ENCODE data around the gene SGIP1. TPM values are rescaled to one million over a fixed set of nuclear protein-coding genes. Genes with fewer than 3 reads are reported as not detected.

SGIP1 gene
- total RNA-seq, 1 experiment from 2014 or later = not detected

DNA sequence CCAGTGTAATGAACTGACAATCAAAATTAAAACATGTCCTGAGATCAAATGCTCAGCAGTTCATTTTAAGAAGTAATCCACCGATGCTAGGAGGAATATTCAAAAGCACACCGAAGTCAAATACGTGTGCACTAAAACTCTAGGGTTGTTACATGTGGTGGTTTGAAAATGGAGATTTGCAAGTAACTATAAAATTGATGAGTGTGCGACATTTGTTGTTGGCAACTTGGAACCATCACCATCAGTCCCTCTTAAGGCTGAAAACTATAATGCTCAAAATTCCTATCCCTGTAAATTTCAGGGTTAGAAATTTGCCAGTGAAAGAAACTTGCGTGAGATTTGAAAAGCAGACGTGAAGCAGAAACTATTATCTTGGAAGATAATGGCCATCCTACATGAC, 13.3 kb upstream of the SGIP1 start:
- intact Hi-C loops (cut with micrococcal nuclease; ENCODE audit: unreplicated experiment) = loop anchor here (10.0 kb wide), 1 partner anchor 204 kb away; no protein-coding TSS in a partner anchor

DNA sequence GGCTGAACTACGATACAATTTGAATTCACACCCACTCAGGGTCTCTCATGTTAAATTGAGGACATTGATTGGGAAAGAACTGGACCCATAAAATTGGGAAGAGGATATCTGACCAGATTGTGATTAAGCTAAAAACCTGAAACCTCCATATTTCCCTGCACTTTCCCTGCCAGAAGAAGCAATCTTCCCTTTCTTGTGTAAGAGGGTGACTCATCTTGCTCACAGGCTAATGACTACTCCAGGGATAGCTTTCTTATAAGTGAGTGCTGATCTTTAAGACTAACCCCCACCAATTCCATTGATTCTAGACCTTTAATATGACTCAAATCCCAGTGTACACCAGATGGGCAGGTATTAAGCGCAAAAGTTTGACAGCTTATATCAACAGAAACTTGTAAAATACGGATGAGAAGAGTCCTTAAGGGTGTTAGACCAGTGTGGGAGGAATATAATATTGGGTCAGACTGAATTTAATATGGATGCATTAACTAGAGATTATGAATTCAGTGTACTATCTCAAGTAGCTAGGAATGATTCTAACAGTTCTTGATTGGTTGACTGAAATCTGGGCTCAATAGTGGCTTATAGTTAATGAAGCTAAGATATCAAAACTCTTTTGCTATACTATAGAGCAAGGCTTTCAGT, 12.1 kb upstream of the SGIP1 start:
- Histone ChIP-seq H3K4me1 (peaks cover 15% of the 10 kb centered on the region), H3K27me3 (replicated peaks; ENCODE audit: control insufficient read depth, insufficient read depth, low read length) (no peaks in the 10 kb centered on the region), H3K9me3 (no peaks in the 10 kb centered on the region), H3K36me3 (ENCODE audit: control insufficient read depth, insufficient read depth, low read length) (no peaks in the 10 kb centered on the region), H3K4me3 (ENCODE audit: low read depth, low read length) (no peak overlapping the region)
- intact Hi-C loops (cut with micrococcal nuclease; ENCODE audit: unreplicated experiment) = loop anchor here (10.0 kb wide), 1 partner anchor 203 kb away; no protein-coding TSS in a partner anchor
- POLR2A ChIA-PET = no interaction called here
- Mint-ChIP-seq H3K9me3 (ENCODE audit: unreplicated experiment) (no peaks in the 10 kb centered on the region), H3K27me3 (ENCODE audit: insufficient read depth, unreplicated experiment) (no peaks in the 10 kb centered on the region), H3K36me3 (ENCODE audit: insufficient read depth, unreplicated experiment) (no peaks in the 10 kb centered on the region), H3K4me3 (ENCODE audit: unreplicated experiment) (no peak overlapping the region), H3K27ac (ENCODE audit: unreplicated experiment) (no peak overlapping the region), H3K4me1 (ENCODE audit: low read depth, unreplicated experiment) (no peaks in the 10 kb centered on the region)
- no peak for DNase-seq
- BruUV-seq (replicated peaks) = no TSS peak
- TF ChIP-seq, protein P1, sequence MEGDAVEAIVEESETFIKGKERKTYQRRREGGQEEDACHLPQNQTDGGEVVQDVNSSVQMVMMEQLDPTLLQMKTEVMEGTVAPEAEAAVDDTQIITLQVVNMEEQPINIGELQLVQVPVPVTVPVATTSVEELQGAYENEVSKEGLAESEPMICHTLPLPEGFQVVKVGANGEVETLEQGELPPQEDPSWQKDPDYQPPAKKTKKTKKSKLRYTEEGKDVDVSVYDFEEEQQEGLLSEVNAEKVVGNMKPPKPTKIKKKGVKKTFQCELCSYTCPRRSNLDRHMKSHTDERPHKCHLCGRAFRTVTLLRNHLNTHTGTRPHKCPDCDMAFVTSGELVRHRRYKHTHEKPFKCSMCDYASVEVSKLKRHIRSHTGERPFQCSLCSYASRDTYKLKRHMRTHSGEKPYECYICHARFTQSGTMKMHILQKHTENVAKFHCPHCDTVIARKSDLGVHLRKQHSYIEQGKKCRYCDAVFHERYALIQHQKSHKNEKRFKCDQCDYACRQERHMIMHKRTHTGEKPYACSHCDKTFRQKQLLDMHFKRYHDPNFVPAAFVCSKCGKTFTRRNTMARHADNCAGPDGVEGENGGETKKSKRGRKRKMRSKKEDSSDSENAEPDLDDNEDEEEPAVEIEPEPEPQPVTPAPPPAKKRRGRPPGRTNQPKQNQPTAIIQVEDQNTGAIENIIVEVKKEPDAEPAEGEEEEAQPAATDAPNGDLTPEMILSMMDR (IDR thresholded peaks at IDR 0.05; ENCODE audit: insufficient read depth in 1 of 2, low read depth in 1 of 2, low read length in 1 of 2, severe bottlenecking in 1 of 2, unreplicated experiment in 1 of 2) = no peak
- CTCF ChIA-PET = no interaction called here

More for the DNA sequence above, 13.3 kb upstream of the SGIP1 start:
- Mint-ChIP-seq H3K27me3 (ENCODE audit: insufficient read depth, unreplicated experiment) (no peaks in the 10 kb centered on the region), H3K9me3 (ENCODE audit: unreplicated experiment) (no peaks in the 10 kb centered on the region), H3K4me3 (ENCODE audit: unreplicated experiment) (no peak overlapping the region), H3K36me3 (ENCODE audit: insufficient read depth, unreplicated experiment) (no peaks in the 10 kb centered on the region), H3K27ac (ENCODE audit: unreplicated experiment) (no peak overlapping the region), H3K4me1 (ENCODE audit: low read depth, unreplicated experiment) (no peaks in the 10 kb centered on the region)
- H3K27me3 ChIP-seq (replicated peaks; ENCODE audit: control insufficient read depth, insufficient read depth, low read length) = no peaks in the 10 kb centered on the region
- DNase-seq = no peak
- peaks cover 15% of the 10 kb centered on the region for H3K4me1 ChIP-seq
- ChIA-PET POLR2A (no interaction called here), CTCF (no interaction called here)
- no peak overlapping the region for H3K4me3 ChIP-seq (ENCODE audit: low read depth, low read length)
- no peaks in the 10 kb centered on the region for H3K9me3 ChIP-seq
- no peaks in the 10 kb centered on the region for H3K36me3 ChIP-seq (ENCODE audit: control insufficient read depth, insufficient read depth, low read length)
- BruUV-seq (replicated peaks) = no TSS peak
- TF ChIP-seq, protein P1 (IDR thresholded peaks at IDR 0.05; ENCODE audit: insufficient read depth in 1 of 2, low read depth in 1 of 2, low read length in 1 of 2, severe bottlenecking in 1 of 2, unreplicated experiment in 1 of 2) = no peak

- POLR2A ChIA-PET = no interaction called here
Observed at GRCh38 chr1:66523562-66523961, 10.4 kb upstream of the SGIP1 start.

More at GRCh38 chr1:66523562-66523961, 10.4 kb upstream of the SGIP1 start:
- DNase-seq = no peak
- intact Hi-C loops (cut with micrococcal nuclease; ENCODE audit: unreplicated experiment) = loop anchor here (10.0 kb wide), 1 partner anchor 201 kb away; no protein-coding TSS in a partner anchor
- Histone ChIP-seq H3K9me3 (no peaks in the 10 kb centered on the region), H3K4me3 (ENCODE audit: low read depth, low read length) (no peak overlapping the region), H3K27me3 (replicated peaks; ENCODE audit: control insufficient read depth, insufficient read depth, low read length) (no peaks in the 10 kb centered on the region), H3K4me1 (peaks cover 15% of the 10 kb centered on the region), H3K36me3 (ENCODE audit: control insufficient read depth, insufficient read depth, low read length) (no peaks in the 10 kb centered on the region)
- H3K4me1 Mint-ChIP-seq (ENCODE audit: low read depth, unreplicated experiment) = no peaks in the 10 kb centered on the region
- TF ChIP-seq, protein P1 (IDR thresholded peaks at IDR 0.05; ENCODE audit: insufficient read depth in 1 of 2, low read depth in 1 of 2, low read length in 1 of 2, severe bottlenecking in 1 of 2, unreplicated experiment in 1 of 2) = no peak
- H3K9me3 Mint-ChIP-seq (ENCODE audit: unreplicated experiment) = no peaks in the 10 kb centered on the region
- no TSS peak for BruUV-seq (replicated peaks)
- no peak overlapping the region for H3K4me3 Mint-ChIP-seq (ENCODE audit: unreplicated experiment)
- no peaks in the 10 kb centered on the region for H3K27me3 Mint-ChIP-seq (ENCODE audit: insufficient read depth, unreplicated experiment)
- CTCF ChIA-PET = no interaction called here
- H3K27ac Mint-ChIP-seq (ENCODE audit: unreplicated experiment) = no peak overlapping the region
- no peaks in the 10 kb centered on the region for H3K36me3 Mint-ChIP-seq (ENCODE audit: insufficient read depth, unreplicated experiment)

All from Caco-2 (cell line).